SU-DHL-6 (cell line): ENCODE data around the gene SGPL1.

ENCODE experiments used
- CTCF ChIP-seq: fragments of 200-600 bp; sonication (generic); IDR thresholded peaks from one replicate; pipeline ENCODE4 v1.5.1; 2017; ENCODE audit warnings: antibody characterized with exemption, mild to moderate bottlenecking, low read length, moderate library complexity; ENCODE audit not compliant: insufficient read depth, poor library complexity, severe bottlenecking
- EZH2phosphoT487 ChIP-seq: fragments of 200-600 bp; sonication (generic), shearing (Covaris generic); conservative IDR thresholded peaks from 2 replicates; pipeline ENCODE4 v1.6.1; 2018; ENCODE audit warnings: mild to moderate bottlenecking, antibody characterized with exemption, low read length, moderate library complexity, mixed read lengths

DNA sequence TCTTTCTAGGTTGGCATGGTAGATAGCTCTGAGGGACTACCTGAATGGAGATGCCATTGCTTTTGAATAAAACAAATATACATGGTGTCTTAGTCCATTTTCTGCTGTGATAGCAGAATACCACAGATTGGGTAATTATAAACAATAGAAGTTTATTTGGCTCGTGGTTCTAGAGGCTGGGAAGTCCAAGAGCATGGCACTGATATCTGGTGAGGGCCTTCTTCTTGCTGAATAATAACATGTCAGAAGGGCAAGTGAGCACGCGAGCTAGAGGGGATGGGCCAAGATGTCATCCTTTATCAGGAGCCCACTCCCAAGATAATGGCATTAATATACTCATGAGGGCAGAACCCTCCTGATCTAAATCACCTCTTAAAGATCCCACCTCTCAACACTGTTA lies 21.9 kb downstream of the SGPL1 start:
- TF ChIP-seq CTCF, result no peak
- TF ChIP-seq EZH2phosphoT487, result no peak
